ENCODE data around the gene DERA. TPM values are rescaled to one million over a fixed set of nuclear protein-coding genes. Genes with fewer than 3 reads are reported as not detected.

Gene DERA
- total RNA-seq, 1 experiment from 2014 or later = 22.6 TPM

DNA sequence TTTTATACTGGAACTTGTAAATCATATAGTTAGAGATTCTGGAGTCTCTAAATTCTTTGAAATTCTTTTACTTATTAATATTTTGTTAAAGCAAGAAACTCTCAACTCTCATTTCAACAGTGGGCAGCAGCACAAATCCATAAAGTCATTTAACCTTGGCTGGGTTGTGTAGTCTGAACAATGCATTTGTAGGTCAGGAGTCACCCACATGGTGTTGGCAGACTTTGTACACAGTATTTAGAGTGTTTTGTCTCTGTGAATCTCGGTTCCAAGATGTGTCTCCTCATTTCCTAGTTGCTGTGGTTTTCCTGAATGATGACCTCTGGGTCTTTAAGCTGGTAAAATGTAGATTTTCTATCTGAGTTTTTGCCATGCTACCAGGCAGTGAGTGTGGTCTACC, 49.7 kb upstream of the DERA start:
- intact Hi-C loops (cut with micrococcal nuclease; ENCODE audit: unreplicated experiment) (no loop called here), in situ Hi-C loops (cut with HindIII; ENCODE audit: low pct_unique_long_range_greater_than_20kb, low sequenced_read_pairs) (no loop called here)
- H3K4me1 ChIP-seq (ENCODE audit: control insufficient read depth, insufficient read depth, low read length) = no peaks in the 10 kb centered on the region
- DNase-seq (ENCODE audit: low read depth, low spot score) (no peak), ATAC-seq (no peak)
- ChIA-PET CTCF (no interaction called here), POLR2A (no interaction called here)
- H3K4me3 ChIP-seq (ENCODE audit: low read depth in 2 of 2, low read length in 2 of 2) = no peak overlapping the region
- no peaks in the 10 kb centered on the region for H3K36me3 ChIP-seq (ENCODE audit: control insufficient read depth, insufficient read depth, low read length)
- H3K9me3 ChIP-seq (ENCODE audit: control insufficient read depth, insufficient read depth, low read depth, low read length) = no peaks in the 10 kb centered on the region
- TF ChIP-seq, protein P1, sequence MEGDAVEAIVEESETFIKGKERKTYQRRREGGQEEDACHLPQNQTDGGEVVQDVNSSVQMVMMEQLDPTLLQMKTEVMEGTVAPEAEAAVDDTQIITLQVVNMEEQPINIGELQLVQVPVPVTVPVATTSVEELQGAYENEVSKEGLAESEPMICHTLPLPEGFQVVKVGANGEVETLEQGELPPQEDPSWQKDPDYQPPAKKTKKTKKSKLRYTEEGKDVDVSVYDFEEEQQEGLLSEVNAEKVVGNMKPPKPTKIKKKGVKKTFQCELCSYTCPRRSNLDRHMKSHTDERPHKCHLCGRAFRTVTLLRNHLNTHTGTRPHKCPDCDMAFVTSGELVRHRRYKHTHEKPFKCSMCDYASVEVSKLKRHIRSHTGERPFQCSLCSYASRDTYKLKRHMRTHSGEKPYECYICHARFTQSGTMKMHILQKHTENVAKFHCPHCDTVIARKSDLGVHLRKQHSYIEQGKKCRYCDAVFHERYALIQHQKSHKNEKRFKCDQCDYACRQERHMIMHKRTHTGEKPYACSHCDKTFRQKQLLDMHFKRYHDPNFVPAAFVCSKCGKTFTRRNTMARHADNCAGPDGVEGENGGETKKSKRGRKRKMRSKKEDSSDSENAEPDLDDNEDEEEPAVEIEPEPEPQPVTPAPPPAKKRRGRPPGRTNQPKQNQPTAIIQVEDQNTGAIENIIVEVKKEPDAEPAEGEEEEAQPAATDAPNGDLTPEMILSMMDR (IDR thresholded peaks at IDR 0.05) = no peak
- TF ChIP-seq POLR2AphosphoS5 (IDR thresholded peaks at IDR 0.05; ENCODE audit: low read depth, low read length) = no peak
- TF ChIP-seq SIN3A (IDR thresholded peaks at IDR 0.05; ENCODE audit: borderline replicate concordance, insufficient read depth, low read depth, low read length) = no peak
- TF ChIP-seq TCF7L2 (IDR thresholded peaks at IDR 0.05; ENCODE audit: low read depth, low read length) = no peak
- TF ChIP-seq REST (IDR thresholded peaks at IDR 0.05; ENCODE audit: insufficient read depth in 1 of 2, low read depth in 2 of 2, low read length in 1 of 2) = no peak
- no peak overlapping the region for H3K27ac ChIP-seq (ENCODE audit: low read length)
- H3K27me3 ChIP-seq (ENCODE audit: control insufficient read depth, insufficient read depth, low read length) = no peaks in the 10 kb centered on the region
- no TSS peak for BruUV-seq (replicated peaks)

GRCh38 chr12:15862840-15863239, 48.3 kb upstream of the DERA start:
- Histone ChIP-seq H3K36me3 (ENCODE audit: control insufficient read depth, insufficient read depth, low read length) (no peaks in the 10 kb centered on the region), H3K27me3 (ENCODE audit: control insufficient read depth, insufficient read depth, low read length) (no peaks in the 10 kb centered on the region), H3K9me3 (ENCODE audit: control insufficient read depth, insufficient read depth, low read depth, low read length) (no peaks in the 10 kb centered on the region), H3K4me1 (ENCODE audit: control insufficient read depth, insufficient read depth, low read length) (no peaks in the 10 kb centered on the region), H3K4me3 (ENCODE audit: low read depth in 2 of 2, low read length in 2 of 2) (no peak overlapping the region), H3K27ac (ENCODE audit: low read length) (no peak overlapping the region)
- CTCF ChIA-PET = no interaction called here
- intact Hi-C loops (cut with micrococcal nuclease; ENCODE audit: unreplicated experiment) = no loop called here
- POLR2A ChIA-PET = no interaction called here
- BruUV-seq (replicated peaks) = no TSS peak
- TF ChIP-seq REST (IDR thresholded peaks at IDR 0.05; ENCODE audit: insufficient read depth in 1 of 2, low read depth in 2 of 2, low read length in 1 of 2) (no peak), SIN3A (IDR thresholded peaks at IDR 0.05; ENCODE audit: borderline replicate concordance, insufficient read depth, low read depth, low read length) (no peak), POLR2AphosphoS5 (IDR thresholded peaks at IDR 0.05; ENCODE audit: low read depth, low read length) (no peak), TCF7L2 (IDR thresholded peaks at IDR 0.05; ENCODE audit: low read depth, low read length) (no peak)
- TF ChIP-seq, protein P1 (IDR thresholded peaks at IDR 0.05) = no peak
- no peak for ATAC-seq
- in situ Hi-C loops (cut with HindIII; ENCODE audit: low pct_unique_long_range_greater_than_20kb, low sequenced_read_pairs) = no loop called here
- DNase-seq (ENCODE audit: low read depth, low spot score) = no peak

Data from Panc1 (cell line).